OCI-LY7 (cell line): ENCODE results near the gene L1TD1.

Experiments
- CTCF ChIP-seq: fragments of 200-600 bp; sonication (generic); conservative IDR thresholded peaks from 2 replicates; pipeline ENCODE4 v1.5.1; 2014; ENCODE audit warnings: mild to moderate bottlenecking, antibody characterized with exemption, low read length, moderate library complexity, mixed read lengths
- EZH2phosphoT487 ChIP-seq: fragments of 200-600 bp; sonication (generic); IDR thresholded peaks from 2 replicates; pipeline ENCODE4 v1.6.1; 2018; ENCODE audit warnings: low read depth, borderline replicate concordance, mild to moderate bottlenecking, mixed run types, antibody characterized with exemption, low read length, moderate library complexity, mixed read lengths

- TF ChIP-seq CTCF (no peak), EZH2phosphoT487 (no peak)
Measured at GRCh38 chr1:62213075-62213914, 18.6 kb downstream of the L1TD1 start.
